GM12872 (cell line): ENCODE measurements around the gene BOD1.

Source experiments
- TF ChIP-seq, protein P1 (sequence below): IDR thresholded peaks from 3 replicates; pipeline ENCODE4 v1.5.1; 2011; ENCODE audit warnings: low read depth, mild to moderate bottlenecking, low read length, moderate library complexity; ENCODE audit not compliant: insufficient read depth

BOD1 gene

DNA sequence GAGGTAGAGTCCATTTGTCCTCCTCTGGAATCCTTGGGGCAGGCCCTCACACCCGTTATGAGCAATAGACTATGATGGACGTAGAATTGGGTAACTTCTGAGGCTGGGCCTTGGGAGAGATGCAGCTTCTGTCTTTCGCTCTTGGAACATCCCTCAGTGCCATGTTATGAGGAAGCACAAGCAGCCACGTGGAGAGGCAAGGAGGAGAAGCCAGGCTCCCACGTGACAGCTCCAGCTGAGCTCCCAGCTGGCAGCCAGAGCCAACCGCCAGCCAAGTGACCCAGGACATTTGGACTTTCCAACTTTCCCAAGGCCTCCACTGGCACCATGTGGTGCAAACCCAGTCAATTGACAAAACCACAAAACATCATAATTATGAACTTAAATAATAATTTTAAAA is 43.0 kb upstream of the BOD1 start:
- TF ChIP-seq, protein P1, sequence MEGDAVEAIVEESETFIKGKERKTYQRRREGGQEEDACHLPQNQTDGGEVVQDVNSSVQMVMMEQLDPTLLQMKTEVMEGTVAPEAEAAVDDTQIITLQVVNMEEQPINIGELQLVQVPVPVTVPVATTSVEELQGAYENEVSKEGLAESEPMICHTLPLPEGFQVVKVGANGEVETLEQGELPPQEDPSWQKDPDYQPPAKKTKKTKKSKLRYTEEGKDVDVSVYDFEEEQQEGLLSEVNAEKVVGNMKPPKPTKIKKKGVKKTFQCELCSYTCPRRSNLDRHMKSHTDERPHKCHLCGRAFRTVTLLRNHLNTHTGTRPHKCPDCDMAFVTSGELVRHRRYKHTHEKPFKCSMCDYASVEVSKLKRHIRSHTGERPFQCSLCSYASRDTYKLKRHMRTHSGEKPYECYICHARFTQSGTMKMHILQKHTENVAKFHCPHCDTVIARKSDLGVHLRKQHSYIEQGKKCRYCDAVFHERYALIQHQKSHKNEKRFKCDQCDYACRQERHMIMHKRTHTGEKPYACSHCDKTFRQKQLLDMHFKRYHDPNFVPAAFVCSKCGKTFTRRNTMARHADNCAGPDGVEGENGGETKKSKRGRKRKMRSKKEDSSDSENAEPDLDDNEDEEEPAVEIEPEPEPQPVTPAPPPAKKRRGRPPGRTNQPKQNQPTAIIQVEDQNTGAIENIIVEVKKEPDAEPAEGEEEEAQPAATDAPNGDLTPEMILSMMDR: no peak

GRCh38 chr5:173657741-173658356 is 41.4 kb upstream of the BOD1 start:
- TF ChIP-seq, protein P1: no peak

GRCh38 chr5:173655196-173655797 is 38.8 kb upstream of the BOD1 start:
- TF ChIP-seq, protein P1: no peak

DNA sequence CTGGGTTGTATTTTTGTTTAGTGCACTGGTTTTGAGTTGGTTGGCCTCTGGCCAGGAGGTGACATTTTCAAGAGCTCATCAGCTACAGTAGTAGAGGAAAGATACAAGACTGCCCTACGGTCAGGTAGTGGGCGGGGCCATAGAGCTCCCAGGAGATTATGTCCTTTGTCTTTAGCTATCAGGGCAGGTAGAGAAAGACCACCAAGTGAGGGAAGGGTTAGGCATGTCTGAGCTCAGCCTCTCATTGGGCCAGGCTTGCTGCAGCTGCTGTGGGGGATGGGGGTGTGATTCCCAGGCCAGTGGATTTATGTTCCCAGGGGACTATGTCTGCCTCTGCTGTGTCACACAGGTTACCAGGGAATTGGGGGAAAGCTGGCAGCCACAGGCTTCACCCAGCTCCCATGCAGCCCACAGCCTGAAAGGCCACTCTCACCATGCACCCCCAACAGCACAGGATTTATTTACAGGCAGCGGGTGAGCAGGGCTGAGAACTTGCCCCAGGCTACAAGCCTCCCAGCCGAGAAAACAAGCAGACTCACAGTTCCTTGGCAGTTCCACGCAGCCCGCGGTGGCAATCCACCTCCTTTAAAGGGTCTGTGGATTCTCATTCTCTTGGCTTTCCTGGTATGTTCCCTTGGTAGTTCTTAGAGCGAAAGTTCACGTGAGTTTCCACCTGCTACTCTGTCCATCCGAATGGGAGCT is 37.5 kb upstream of the BOD1 start:
- TF ChIP-seq, protein P1: no peak

DNA sequence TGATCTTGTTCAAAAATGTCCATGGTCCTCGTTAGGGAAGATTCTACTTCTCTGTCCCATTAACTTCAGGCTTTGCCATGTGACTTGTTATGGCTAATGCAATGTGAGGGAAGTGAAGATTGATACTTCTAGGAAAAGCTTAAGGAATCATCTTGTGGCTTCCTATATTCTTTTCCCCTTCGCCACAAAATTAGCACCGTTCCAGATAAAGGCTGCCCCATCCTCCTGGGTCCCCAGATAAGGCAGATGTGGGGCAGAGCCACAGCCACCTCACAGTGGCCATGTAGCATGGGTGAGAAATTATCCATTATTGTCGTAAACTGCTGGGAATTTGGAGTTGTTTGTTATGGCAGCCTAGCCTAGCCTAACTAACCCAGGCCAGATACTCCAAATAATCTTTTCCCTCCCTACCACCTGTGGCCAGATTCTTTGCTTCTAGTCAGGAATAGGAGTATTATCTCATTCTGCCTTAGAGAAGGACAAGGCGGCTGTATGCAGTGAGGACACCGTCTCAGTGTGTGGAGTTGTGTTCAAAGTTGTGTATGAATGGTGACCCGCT is 31.9 kb upstream of the BOD1 start:
- TF ChIP-seq, protein P1: no peak

- TF ChIP-seq, protein P1: no peak
These were observed 30.2 kb upstream of the BOD1 start for GRCh38 chr5:173646692-173647091.

DNA sequence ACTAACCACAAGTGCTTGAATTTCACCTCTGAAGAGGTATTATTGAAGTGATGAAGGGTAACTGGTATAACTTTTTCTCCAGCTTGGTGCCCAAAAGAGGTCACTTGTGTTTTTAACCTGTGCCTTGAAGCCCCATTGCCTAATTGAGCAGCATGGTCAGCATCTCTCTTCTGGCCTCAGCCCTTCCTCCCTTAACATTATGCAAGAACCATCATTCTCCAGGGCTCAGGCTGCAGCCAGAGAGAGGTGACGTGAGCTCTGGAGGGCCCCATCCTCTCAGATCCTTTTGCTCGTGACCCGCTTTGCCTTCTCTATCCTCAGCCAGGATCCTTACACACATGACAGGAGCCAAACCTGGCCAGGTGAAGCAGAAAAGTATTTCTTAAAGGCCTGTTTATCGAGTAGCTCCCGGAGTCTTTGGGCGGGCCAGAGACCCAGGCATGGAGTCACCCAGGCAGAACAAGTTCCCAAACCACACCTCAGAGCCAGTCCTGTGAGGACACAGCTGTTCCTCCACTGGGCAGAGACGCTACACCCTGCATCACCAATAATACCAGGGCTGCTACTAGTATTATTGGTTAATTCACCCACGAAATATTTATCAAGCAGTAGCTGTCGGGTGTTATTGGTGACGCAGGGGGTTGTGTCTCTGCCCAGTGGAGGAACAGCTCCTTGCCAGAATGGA is 29.6 kb upstream of the BOD1 start:
- TF ChIP-seq, protein P1: no peak
